ENCODE results near the gene RPS25.
A peak's percentile ranks its signal among the peaks of the same experiment; 100 is the strongest.

Gene RPS25

DNA sequence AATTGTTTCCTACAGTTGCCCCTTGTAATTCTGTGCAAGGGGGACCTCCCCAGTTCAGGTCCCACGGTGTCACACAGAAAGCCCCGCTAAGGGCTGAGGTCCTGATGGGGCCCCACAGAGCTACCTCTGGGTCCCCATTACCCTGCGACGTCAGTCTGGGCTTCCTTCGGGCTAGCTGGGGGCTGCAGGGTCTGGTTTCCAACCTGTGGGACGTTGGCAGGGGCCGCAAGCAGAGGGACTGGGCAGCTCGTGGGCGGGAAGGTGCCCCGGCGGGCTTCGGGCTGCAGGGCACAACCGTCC is 11.8 kb upstream of the RPS25 start:
- Histone ChIP-seq H3K4me3 (ENCODE audit: low read depth, low read length) (peak overlapping the region; percentile 80), H3K27me3 (ENCODE audit: control insufficient read depth, insufficient read depth, low read length) (no peaks in the 10 kb centered on the region), H3K79me2 (no peaks in the 10 kb centered on the region), H2AFZ (peak overlapping the region; percentile 92), H3K9me3 (ENCODE audit: control insufficient read depth, low read length) (no peaks in the 10 kb centered on the region), H3K36me3 (ENCODE audit: control insufficient read depth, insufficient read depth, low read length) (no peaks in the 10 kb centered on the region), H3K27ac (no peak overlapping the region), H3K9ac (no peak overlapping the region), H3K4me2 (ENCODE audit: low read length) (peak overlapping the region; percentile 91), H3K4me1 (peaks cover 2% of the 10 kb centered on the region)
- TF ChIP-seq, protein P1, sequence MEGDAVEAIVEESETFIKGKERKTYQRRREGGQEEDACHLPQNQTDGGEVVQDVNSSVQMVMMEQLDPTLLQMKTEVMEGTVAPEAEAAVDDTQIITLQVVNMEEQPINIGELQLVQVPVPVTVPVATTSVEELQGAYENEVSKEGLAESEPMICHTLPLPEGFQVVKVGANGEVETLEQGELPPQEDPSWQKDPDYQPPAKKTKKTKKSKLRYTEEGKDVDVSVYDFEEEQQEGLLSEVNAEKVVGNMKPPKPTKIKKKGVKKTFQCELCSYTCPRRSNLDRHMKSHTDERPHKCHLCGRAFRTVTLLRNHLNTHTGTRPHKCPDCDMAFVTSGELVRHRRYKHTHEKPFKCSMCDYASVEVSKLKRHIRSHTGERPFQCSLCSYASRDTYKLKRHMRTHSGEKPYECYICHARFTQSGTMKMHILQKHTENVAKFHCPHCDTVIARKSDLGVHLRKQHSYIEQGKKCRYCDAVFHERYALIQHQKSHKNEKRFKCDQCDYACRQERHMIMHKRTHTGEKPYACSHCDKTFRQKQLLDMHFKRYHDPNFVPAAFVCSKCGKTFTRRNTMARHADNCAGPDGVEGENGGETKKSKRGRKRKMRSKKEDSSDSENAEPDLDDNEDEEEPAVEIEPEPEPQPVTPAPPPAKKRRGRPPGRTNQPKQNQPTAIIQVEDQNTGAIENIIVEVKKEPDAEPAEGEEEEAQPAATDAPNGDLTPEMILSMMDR (IDR thresholded peaks at IDR 0.05), result no peak

DNA sequence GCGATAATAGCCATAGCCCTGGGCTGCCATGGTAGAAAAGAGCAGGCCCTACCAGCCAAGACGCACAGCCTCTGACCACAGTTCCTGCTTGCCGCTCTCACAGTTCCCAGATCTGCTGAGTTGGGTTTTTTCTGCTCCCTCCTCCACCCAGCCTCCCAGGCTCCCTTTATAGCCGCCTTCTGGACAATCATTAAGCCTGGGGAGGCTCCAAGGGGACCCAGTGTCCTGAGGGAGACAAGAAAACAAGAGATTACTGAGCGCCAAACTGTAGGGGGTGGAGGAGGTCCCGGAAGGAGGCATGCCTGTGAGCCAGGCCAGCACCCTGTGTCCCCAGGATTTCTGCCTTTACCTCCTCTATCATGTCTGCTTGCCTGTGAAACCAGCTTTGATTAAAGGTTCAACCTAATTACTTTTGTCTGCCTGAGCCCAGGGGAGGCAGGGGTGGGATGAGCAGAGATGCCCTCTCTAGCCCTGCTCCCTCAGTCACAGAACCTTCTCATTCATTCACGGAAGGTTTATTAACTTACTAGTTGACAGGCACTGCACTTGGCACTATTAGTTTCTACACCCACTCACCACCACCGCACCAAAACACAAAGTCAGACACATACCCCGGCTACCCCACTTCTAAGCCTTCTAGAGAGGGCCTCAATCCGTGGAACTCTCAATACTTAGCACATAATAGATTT is 11.3 kb upstream of the RPS25 start:
- H3K4me2 ChIP-seq (ENCODE audit: low read length), result peak overlapping the region; percentile 91
- H3K4me1 ChIP-seq, result peaks cover 2% of the 10 kb centered on the region
- H3K9me3 ChIP-seq (ENCODE audit: control insufficient read depth, low read length), result no peaks in the 10 kb centered on the region
- no peak overlapping the region for H3K27ac ChIP-seq
- H3K27me3 ChIP-seq (ENCODE audit: control insufficient read depth, insufficient read depth, low read length), result no peaks in the 10 kb centered on the region
- peak overlapping the region; percentile 80 for H3K4me3 ChIP-seq (ENCODE audit: low read depth, low read length)
- TF ChIP-seq, protein P1 (IDR thresholded peaks at IDR 0.05), result no peak
- no peaks in the 10 kb centered on the region for H3K36me3 ChIP-seq (ENCODE audit: control insufficient read depth, insufficient read depth, low read length)
- no peak overlapping the region for H3K9ac ChIP-seq
- H2AFZ ChIP-seq, result peak overlapping the region; percentile 92
- H3K79me2 ChIP-seq, result no peaks in the 10 kb centered on the region

DNA sequence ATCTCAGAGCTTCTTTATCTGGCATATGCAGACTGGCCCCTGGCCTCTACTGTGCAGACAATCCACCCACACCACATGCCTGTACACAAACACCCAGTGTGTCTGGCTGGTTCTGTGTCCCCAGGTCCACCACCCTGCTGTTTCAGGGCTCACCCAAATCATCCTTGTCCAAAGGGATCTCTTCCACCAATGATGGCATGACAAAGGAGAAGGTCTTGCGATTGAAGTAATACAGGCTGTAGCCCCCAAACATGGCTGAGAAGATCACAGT is 10.9 kb upstream of the RPS25 start:
- no peaks in the 10 kb centered on the region for H3K36me3 ChIP-seq (ENCODE audit: control insufficient read depth, insufficient read depth, low read length)
- no peak overlapping the region for H3K4me3 ChIP-seq (ENCODE audit: low read depth, low read length)

DNA sequence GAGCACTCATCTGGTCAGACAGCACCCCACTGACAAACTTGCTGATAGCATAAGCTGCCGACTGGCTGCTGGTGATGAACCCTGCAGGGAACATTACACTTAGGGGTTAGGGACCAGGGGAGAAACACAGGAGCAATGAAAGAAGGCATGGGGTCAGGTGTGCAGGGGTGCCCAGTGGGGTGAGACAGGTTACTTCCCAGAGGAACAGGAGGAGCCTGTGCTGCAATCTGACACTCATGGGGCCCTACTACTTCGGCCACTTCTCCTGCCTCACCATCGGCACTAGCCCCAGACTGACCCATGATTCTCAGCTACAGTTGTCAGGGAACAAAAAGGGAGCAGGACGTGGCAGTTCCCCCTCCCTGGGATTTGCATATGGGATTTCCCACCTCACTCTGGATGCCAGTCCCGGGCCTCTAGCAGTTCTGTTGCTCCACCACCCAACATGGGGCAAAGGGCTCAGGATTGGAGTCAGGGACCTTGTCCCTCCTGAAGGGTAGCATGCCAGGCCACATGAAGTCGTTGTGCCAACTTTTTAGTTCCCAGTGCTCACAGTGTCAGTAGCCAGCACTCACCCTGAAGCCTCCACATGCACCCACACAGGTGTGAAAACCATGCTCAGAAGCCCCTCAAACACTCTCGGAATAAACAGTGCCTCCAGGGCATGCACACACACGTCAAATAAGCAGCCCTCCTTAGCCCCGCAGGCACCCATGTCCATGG is 10.4 kb upstream of the RPS25 start:
- Histone ChIP-seq H3K4me3 (ENCODE audit: low read depth, low read length) (no peak overlapping the region), H3K27ac (no peak overlapping the region), H3K4me1 (peaks cover 2% of the 10 kb centered on the region)

More for the DNA sequence above, 10.9 kb upstream of the RPS25 start:
- Histone ChIP-seq H3K79me2 (no peaks in the 10 kb centered on the region), H3K4me1 (peaks cover 2% of the 10 kb centered on the region), H2AFZ (no peak overlapping the region), H3K27ac (no peak overlapping the region), H3K27me3 (ENCODE audit: control insufficient read depth, insufficient read depth, low read length) (no peaks in the 10 kb centered on the region), H3K4me2 (ENCODE audit: low read length) (peak overlapping the region; percentile 91), H3K9ac (no peak overlapping the region), H3K9me3 (ENCODE audit: control insufficient read depth, low read length) (no peaks in the 10 kb centered on the region)
- TF ChIP-seq, protein P1 (IDR thresholded peaks at IDR 0.05), result no peak

More for the DNA sequence above, 10.4 kb upstream of the RPS25 start:
- Histone ChIP-seq H2AFZ (no peak overlapping the region), H3K27me3 (ENCODE audit: control insufficient read depth, insufficient read depth, low read length) (no peaks in the 10 kb centered on the region), H3K36me3 (ENCODE audit: control insufficient read depth, insufficient read depth, low read length) (no peaks in the 10 kb centered on the region), H3K9me3 (ENCODE audit: control insufficient read depth, low read length) (no peaks in the 10 kb centered on the region), H3K79me2 (no peaks in the 10 kb centered on the region), H3K9ac (no peak overlapping the region), H3K4me2 (ENCODE audit: low read length) (no peak overlapping the region)
- TF ChIP-seq, protein P1 (IDR thresholded peaks at IDR 0.05), result no peak

Data from parathyroid adenoma (tissue), 2 donors.